Mesothelial cell of epicardium (in vitro differentiated cells): ENCODE data around the gene DNAL4. TPM values are rescaled to one million over a fixed set of nuclear protein-coding genes. Genes with fewer than 3 reads are reported as not detected.

Experiments
- DNase-seq, 2 experiments: peaks; one replicate each; pipeline ENCODE4 v3.0.0; 2021; ENCODE audit warnings: low spot score in 2 of 2; ENCODE audit not compliant: unreplicated experiment in 2 of 2
- H3K27ac Mint-ChIP-seq: 2 replicates; pipeline ENCODE4 v1.8.0; 2021; ENCODE audit warnings: mixed read lengths
- H3K27me3 Mint-ChIP-seq: 2 replicates; pipeline ENCODE4 v1.8.0; 2021; ENCODE audit warnings: low read depth, mixed read lengths
- H3K36me3 Mint-ChIP-seq: 2 replicates; pipeline ENCODE4 v1.8.0; 2021; ENCODE audit warnings: mixed read lengths
- H3K4me1 Mint-ChIP-seq: 2 replicates; pipeline ENCODE4 v1.8.0; 2021; ENCODE audit warnings: mixed read lengths
- H3K4me3 Mint-ChIP-seq: 2 replicates; pipeline ENCODE4 v1.8.0; 2021; ENCODE audit warnings: mild to moderate bottlenecking, moderate library complexity, mixed read lengths
- H3K9me3 Mint-ChIP-seq: 2 replicates; pipeline ENCODE4 v1.8.0; 2021; ENCODE audit warnings: mixed read lengths
- CTCF ChIP-seq: fragments of 200-600 bp; sonication (generic); IDR thresholded peaks from one replicate; pipeline ENCODE4 v1.5.0; 2021; ENCODE audit warnings: antibody characterized with exemption; ENCODE audit not compliant: unreplicated experiment
- total RNA-seq: library from RNA; stranded (reverse); gene quantifications from 3 replicates; pipeline ENCODE4 v1.2.1, GENCODE V29; 2021

The DNAL4 gene
- total RNA-seq, 1 donor from 2014 or later: 15.9 TPM

- Mint-ChIP-seq H3K36me3 (peaks cover 3% of the 10 kb centered on the region), H3K4me1 (peaks cover 30% of the 10 kb centered on the region), H3K4me3 (peak overlapping the region; percentile 75), H3K27ac (no peak overlapping the region), H3K9me3 (no peaks in the 10 kb centered on the region), H3K27me3 (no peaks in the 10 kb centered on the region)
- no peak for TF ChIP-seq CTCF
- no peak for DNase-seq
Observed at GRCh38 chr22:38757464-38757757, 36.5 kb downstream of the DNAL4 start.

GRCh38 chr22:38756711-38757463 lies 37.1 kb downstream of the DNAL4 start:
- TF ChIP-seq CTCF: no peak
- no peak for DNase-seq
- peaks cover 29% of the 10 kb centered on the region for H3K4me1 Mint-ChIP-seq
- H3K36me3 Mint-ChIP-seq: peaks cover 4% of the 10 kb centered on the region
- peak overlapping the region; percentile 69 for H3K27ac Mint-ChIP-seq
- H3K9me3 Mint-ChIP-seq: no peaks in the 10 kb centered on the region
- H3K4me3 Mint-ChIP-seq: peak overlapping the region; percentile 75
- no peaks in the 10 kb centered on the region for H3K27me3 Mint-ChIP-seq

GRCh38 chr22:38755911-38756532 lies 37.9 kb downstream of the DNAL4 start, which contains the start of gene SUN2:
TSS of gene SUN2 (minus strand) at chr22:38755998. CDS start at chr22:38752628, 3,370 bp downstream.
- no peaks in the 10 kb centered on the region for H3K27me3 Mint-ChIP-seq
- H3K4me3 Mint-ChIP-seq: peak within 1 kb of the TSS; percentile 79
- no peaks in the 10 kb centered on the region for H3K9me3 Mint-ChIP-seq
- H3K36me3 Mint-ChIP-seq: peaks cover 7% of the 10 kb centered on the region
- peak within 1 kb of the TSS; percentile 85 for H3K27ac Mint-ChIP-seq
- H3K4me1 Mint-ChIP-seq: peaks cover 29% of the 10 kb centered on the region
- no peak for TF ChIP-seq CTCF
- peak; percentile 81 to 89 for DNase-seq

GRCh38 chr22:38755155-38755910 lies 38.6 kb downstream of the DNAL4 start:
- no peaks in the 10 kb centered on the region for H3K9me3 Mint-ChIP-seq
- H3K4me1 Mint-ChIP-seq: peaks cover 29% of the 10 kb centered on the region
- H3K4me3 Mint-ChIP-seq: peak overlapping the region; percentile 79
- DNase-seq: peak in 1 of 2 experiments; percentile 46
- H3K36me3 Mint-ChIP-seq: peaks cover 9% of the 10 kb centered on the region
- peak overlapping the region; percentile 85 for H3K27ac Mint-ChIP-seq
- no peak for TF ChIP-seq CTCF
- H3K27me3 Mint-ChIP-seq: no peaks in the 10 kb centered on the region

- H3K9me3 Mint-ChIP-seq: no peaks in the 10 kb centered on the region
- peaks cover 14% of the 10 kb centered on the region for H3K36me3 Mint-ChIP-seq
- peaks cover 29% of the 10 kb centered on the region for H3K4me1 Mint-ChIP-seq
- peak overlapping the region; percentile 85 for H3K27ac Mint-ChIP-seq
- DNase-seq: no peak
- no peak for TF ChIP-seq CTCF
- peak overlapping the region; percentile 79 for H3K4me3 Mint-ChIP-seq
- no peaks in the 10 kb centered on the region for H3K27me3 Mint-ChIP-seq
Observed at GRCh38 chr22:38754751-38755154, 39.2 kb downstream of the DNAL4 start.
